GM03348 (cell line): ENCODE results near the gene PLEKHH3.

Experiments
- DNase-seq: peaks from one replicate; pipeline ENCODE4 v3.0.0; 2012; ENCODE audit warnings: low spot score

The PLEKHH3 gene

DNA sequence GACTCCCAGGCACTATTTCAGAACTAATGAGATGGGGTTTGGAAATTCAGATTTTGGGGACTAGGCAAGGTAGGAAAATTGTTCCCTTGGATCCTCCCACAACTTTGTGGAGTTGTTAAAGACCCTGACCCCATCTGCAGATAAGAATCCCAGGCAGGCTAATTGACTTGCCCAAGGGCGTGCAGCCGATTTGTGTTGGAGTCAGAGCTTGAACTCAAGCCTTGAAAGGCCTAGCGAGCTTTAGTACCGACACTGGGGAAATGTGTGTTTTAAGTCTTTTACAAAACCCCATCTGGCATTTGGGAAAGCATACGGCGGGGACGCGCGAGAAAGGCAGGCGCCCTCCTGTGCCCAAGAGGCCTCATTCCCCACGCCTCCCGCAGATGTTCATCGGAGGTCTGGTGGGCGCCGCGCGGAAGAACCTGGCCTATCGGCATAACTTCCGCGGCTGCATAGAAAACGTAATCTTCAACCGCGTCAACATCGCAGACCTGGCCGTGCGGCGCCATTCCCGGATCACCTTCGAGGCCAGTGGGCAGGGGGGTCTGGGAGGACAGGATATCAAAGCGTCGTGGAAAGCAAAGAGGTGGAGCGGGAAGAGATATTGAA is 9.8 kb upstream of the PLEKHH3 start:
- DNase-seq: no peak

- DNase-seq: no peak
These were observed 9.0 kb upstream of the PLEKHH3 start for GRCh38 chr17:42685831-42686230.

GRCh38 chr17:42684929-42685556 is 8.2 kb upstream of the PLEKHH3 start:
- DNase-seq: no peak

- DNase-seq: no peak
These were observed 6.7 kb upstream of the PLEKHH3 start for GRCh38 chr17:42683407-42684034.

DNA sequence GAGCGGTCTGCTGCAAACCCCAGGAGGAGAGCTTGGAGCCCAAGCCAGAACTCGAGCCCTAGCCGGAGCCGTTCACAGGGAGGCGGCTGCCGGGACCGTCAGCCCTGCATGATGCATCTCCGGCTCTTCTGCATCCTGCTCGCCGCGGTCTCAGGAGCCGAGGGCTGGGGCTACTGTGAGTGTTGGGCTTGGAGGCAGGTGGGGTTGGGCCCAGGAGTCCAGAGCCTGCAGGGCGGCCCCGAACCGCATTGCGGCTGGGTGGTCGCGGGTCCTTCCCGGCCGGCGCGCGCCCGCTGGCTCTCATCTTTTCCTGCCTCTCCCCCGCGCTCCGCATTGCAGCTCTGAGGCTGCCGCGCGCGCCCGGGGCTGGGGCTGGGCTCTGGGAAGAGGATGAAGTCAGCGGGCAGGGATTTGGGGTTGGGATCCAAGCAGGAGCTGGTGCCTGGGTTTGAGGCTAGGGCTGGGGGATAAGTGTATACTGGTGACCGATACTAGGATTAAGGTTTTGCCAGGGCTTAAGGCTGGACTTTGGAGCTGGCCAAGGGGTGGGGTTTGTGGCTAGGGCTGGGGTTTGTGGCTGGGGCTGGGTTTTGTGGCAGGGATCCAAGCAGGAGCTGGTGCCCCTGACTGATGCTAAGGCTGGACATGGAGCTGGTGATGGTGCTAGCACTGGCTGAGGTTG is 6.1 kb upstream of the PLEKHH3 start:
- DNase-seq: peak; percentile 71

DNA sequence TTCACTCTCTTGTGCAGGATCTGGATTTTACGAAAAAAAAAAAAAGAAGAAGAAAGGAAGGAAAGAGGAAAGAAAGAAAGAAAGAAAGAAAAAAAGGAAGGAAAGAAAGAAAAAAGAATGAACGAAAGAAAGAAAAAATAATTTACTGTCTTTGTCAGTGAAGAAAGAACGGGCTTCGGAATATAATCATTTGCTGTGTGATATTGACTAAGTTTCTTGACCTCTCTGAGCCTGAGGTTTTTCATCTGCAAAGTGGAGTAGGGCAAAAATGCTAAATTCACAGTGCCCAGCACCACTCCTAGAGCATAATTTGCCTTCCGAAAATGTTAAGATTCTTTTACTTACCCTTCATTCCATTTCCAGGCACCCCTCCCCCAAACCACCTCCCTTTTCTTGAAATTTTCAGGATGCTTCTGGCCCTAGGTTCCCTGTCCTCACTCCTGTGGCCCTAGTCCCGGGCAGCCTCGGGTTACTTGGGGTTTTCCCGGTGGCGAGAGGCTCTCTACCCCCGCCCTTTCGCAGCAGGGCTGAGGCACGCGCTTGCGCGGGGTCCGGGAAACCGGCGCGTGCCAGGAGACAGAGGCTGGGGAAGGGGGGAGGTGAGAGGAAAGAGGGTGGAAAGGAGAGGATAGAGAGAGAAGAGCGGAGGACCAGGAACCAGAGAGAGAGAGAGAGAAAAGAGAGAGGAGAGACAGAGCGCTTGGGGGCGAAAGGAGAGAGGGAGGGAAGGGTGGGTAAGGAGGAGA is 5.4 kb upstream of the PLEKHH3 start, which contains the start of gene CNTNAP1:
TSS of gene CNTNAP1 (plus strand) at position 556 of the 746 bp plus-strand sequence. CDS start 299 bp downstream, outside the sequence.
- DNase-seq: peak; percentile 91

DNA sequence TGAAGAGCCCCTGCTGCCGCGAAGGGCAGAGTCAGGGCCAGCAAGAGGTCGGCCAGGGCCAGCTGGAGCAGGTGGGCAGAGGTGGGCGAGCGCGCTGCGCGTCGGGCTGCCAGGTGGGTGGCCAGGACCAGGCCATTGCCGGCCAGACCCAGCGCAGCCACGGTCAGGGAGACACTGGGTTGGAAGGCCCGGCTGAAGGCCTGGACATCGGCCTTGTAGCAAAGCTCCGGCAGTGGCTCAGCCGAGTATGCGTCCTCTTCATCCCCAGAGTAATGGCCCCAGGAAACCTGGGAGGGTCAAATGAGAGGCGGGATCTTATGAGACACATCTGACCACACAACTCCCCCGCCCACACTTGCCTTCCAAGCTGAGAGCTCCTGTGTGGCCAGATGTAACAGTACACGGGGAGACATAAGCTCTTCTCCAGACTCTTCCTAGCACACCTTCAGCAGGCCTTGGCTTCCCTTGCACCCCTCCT is 3.6 kb upstream of the PLEKHH3 start:
- no peak for DNase-seq

DNA sequence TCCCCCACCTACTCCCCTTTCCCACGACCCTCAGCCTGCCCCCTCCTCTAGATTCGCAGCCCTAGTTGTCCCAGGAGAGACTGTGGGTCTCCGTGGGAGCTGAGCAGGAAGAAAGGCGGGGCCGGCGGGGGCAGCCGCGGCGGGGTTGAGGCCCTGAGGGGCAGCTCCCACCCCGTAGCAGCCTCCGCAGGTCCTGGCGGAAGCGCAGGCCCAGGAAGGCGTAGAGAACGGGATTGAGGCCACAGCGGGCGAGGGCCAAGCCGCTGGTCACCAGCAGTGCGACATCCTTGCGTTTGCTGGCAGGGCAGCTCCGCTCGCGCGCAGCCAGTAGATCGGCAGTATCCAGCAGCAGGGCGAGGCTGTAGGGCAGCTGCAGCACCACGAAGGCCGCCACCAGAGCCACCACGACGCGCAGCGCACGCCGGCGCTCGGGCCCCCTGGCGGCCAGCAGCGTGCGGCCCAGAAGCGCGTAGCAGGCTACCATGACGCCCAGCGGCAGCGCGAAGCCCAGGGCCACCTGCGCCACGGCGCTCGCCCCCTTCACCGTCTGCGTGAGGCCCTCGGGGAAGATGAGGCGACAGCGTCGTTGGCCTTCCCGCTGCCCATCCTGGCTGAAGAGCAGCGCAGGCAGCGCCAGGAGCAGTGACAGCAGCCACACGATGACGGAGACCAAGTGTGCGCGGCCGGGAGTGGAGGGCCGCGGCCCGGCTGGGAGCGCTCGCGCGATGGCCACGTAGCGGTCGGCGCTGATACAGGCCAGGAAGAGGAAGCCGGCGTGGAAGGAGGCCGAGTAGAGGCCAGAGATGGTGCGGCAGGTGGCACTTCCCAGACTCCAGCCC is 2.9 kb upstream of the PLEKHH3 start:
- peak; percentile 88 for DNase-seq

GRCh38 chr17:42678951-42679491 is 2.2 kb upstream of the PLEKHH3 start:
- DNase-seq: no peak

- peak; percentile 93 for DNase-seq
These were observed 1.4 kb upstream of the PLEKHH3 start for GRCh38 chr17:42677921-42678781.

GRCh38 chr17:42677012-42677857 is 441 bp upstream of the PLEKHH3 start:
- peak; percentile 99 for DNase-seq

DNA sequence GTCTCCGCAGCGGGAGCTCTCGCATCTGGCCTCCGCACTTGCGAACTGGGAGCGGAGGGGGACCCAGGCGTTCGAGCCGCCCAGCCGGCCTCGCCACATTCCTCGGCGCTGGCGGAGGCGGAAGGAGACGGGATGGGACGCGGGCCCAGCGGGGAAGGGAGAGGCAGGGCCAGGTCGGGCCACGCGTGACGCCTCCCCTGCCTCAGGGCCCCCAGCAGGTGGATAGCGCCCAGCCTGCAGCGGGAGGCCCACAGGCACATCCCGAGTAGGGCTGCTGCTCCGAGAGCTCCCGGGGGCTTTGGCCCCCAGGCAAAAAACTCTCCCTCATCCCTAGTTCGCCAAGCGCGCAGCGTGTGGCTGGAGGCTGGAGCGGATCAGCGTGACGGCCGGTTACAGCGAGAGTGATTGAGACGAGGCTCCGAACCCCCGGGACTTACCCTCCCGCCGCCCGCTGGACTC is 800 bp downstream of the PLEKHH3 start:
- DNase-seq: peak; percentile 74

DNA sequence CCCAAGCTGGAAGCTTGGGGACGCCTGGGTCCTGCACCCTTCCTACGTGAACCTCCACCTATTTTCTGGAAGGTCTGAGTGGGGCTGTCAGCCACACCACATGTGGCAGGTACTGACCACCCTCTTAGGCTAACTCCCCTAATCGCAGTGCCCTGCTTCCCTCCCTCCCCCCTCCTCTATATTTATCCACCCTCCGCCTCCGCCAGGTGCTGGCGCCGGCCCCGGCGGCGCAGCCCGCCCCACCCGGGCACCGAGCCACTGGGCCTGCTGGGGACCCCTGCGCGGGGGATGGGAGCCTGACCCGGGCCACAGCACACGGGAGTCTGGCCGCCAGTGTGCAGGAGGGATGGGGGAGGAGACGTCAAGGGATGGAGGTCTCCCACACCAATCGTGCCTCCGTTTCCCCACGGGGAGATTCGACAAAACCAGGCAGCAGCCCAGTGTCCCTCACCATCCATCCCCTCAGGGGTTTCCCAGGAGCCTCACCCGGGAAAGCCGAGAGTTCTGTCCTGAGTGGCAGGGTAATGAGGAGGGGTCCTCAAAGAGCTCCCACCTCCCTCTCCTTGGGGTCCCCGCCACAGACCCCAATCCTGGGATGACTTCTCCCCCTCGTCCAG is 1.3 kb downstream of the PLEKHH3 start:
- DNase-seq: peak; percentile 31

DNA sequence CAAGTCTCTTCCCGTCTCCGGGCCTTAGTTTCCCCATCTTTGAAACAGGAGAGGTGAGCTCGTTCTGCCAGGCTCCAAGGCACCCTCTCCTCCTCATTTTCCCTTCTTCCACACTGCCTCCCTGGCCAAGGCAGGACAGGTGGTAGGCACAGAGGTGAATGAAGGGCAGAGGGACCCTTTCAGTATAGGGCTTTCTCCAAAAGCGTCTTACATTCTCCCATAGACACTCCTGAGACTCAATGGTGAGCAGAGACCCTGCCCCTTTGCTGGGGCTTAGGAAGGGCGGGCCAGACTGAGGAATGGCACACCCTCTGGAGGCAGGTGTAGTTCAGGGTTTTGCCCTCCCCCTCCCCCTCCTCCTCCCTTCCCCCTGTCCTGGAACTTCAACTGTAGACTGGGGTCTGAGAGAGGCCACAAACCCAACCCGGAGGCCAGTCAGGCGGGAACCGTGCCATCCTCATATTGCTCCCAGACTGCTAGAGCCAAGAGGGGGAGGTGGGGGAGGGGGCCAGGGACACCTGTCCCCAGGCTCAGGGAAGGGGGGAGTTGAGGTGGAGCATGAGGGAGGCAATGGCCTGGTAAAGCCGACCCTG is 1.9 kb downstream of the PLEKHH3 start:
- no peak for DNase-seq

GRCh38 chr17:42673885-42674754 is 2.7 kb downstream of the PLEKHH3 start:
- peak; percentile 86 for DNase-seq

DNA sequence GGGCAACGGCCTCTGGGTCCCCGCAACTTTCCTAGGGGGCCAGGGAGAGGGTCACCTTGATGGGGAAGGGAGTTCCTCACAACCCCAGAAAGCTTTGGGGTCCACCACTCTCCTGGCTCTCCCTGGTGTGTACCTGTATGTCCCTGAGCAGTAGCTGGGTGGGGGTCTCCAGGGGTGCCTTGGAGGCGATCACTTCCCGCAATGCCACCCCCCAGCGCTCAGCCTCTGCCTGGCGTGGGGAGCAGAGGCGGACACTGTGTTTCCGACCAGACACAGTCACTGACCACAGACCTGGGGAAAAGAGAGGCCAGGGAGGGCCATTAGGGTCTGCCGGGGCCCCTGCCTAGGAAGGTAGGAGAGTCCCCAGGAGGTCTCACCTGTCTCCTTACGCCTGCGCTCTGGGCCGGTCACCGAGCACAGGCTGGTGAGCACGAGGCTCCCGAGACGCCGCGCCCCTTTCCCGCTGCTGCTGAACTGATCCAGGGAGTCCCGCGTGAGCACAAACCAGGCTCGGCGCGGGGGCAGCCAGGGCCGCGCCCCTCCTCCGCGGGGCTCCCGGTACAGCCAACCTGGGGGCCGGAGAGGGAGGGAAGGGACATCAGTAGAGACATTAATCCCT is 3.4 kb downstream of the PLEKHH3 start:
- no peak for DNase-seq
